ENCODE data around the gene GADD45G.

DNA sequence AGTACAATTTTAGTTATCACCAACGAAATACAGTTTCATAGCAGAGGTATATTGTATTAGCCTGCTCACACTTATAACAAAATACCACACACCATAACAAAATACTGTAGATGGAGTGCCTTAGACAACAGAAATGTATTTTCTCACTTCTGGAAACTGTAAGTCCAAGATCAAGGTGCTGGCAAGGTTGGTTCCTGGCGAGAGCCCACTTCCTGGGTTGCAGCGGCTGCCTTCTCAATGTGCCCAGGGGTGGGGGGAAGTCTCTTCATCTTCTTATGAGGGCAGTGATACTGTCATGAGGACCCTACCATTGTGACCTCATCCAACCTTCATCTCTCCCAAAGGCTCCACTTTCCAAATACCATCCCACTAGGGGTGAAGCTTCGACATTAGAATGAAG is 30.5 kb upstream of the GADD45G start:
- no peak for TF ChIP-seq POLR2A (IDR thresholded peaks at IDR 0.05; ENCODE audit: low read length)
- TF ChIP-seq GATA1 (IDR thresholded peaks at IDR 0.05; ENCODE audit: low read depth, low read length), result no peak

Measured in erythroblast (primary cell).